ENCODE results near the gene LYRM4. TPM values are rescaled to one million over a fixed set of nuclear protein-coding genes. Genes with fewer than 3 reads are reported as not detected.

LYRM4 gene
- total RNA-seq, 1 donor from 2014 or later = 34.4 TPM

GRCh38 chr6:5247201-5247600, 13.5 kb downstream of the LYRM4 start:
- peaks cover 4% of the 10 kb centered on the region for H3K9me3 Mint-ChIP-seq (ENCODE audit: low read depth)
- no peak for TF ChIP-seq CTCF (IDR thresholded peaks at IDR 0.05; ENCODE audit: unreplicated experiment)
- H3K36me3 Mint-ChIP-seq (ENCODE audit: insufficient read depth) = peaks cover 4% of the 10 kb centered on the region
- no peak for DNase-seq (ENCODE audit: low spot score, unreplicated experiment)
- no peaks in the 10 kb centered on the region for H3K27me3 Mint-ChIP-seq
- no peak overlapping the region for H3K27ac Mint-ChIP-seq
- H3K4me1 Mint-ChIP-seq (ENCODE audit: low read depth) = no peaks in the 10 kb centered on the region
- H3K4me3 Mint-ChIP-seq (ENCODE audit: low read depth) = no peak overlapping the region

- DNase-seq (ENCODE audit: low spot score, unreplicated experiment) = no peak
- no peak overlapping the region for H3K27ac Mint-ChIP-seq
Measured at GRCh38 chr6:5246141-5247097, 14.3 kb downstream of the LYRM4 start.

GRCh38 chr6:5243069-5243468, 17.7 kb downstream of the LYRM4 start:
- Mint-ChIP-seq H3K9me3 (ENCODE audit: low read depth) (no peaks in the 10 kb centered on the region), H3K36me3 (ENCODE audit: insufficient read depth) (no peaks in the 10 kb centered on the region), H3K4me3 (ENCODE audit: low read depth) (no peak overlapping the region), H3K27ac (no peak overlapping the region), H3K4me1 (ENCODE audit: low read depth) (no peaks in the 10 kb centered on the region), H3K27me3 (no peaks in the 10 kb centered on the region)
- no peak for TF ChIP-seq CTCF (IDR thresholded peaks at IDR 0.05; ENCODE audit: unreplicated experiment)
- no peak for DNase-seq (ENCODE audit: low spot score, unreplicated experiment)

More at GRCh38 chr6:5246141-5247097, 14.3 kb downstream of the LYRM4 start:
- H3K4me1 Mint-ChIP-seq (ENCODE audit: low read depth) = no peaks in the 10 kb centered on the region
- H3K27me3 Mint-ChIP-seq = no peaks in the 10 kb centered on the region
- TF ChIP-seq CTCF (IDR thresholded peaks at IDR 0.05; ENCODE audit: unreplicated experiment) = no peak
- H3K36me3 Mint-ChIP-seq (ENCODE audit: insufficient read depth) = peaks cover 4% of the 10 kb centered on the region
- peaks cover 4% of the 10 kb centered on the region for H3K9me3 Mint-ChIP-seq (ENCODE audit: low read depth)
- H3K4me3 Mint-ChIP-seq (ENCODE audit: low read depth) = no peak overlapping the region

- Mint-ChIP-seq H3K4me1 (ENCODE audit: low read depth) (no peaks in the 10 kb centered on the region), H3K4me3 (ENCODE audit: low read depth) (no peak overlapping the region), H3K27ac (no peak overlapping the region), H3K36me3 (ENCODE audit: insufficient read depth) (no peaks in the 10 kb centered on the region), H3K27me3 (no peaks in the 10 kb centered on the region), H3K9me3 (ENCODE audit: low read depth) (no peaks in the 10 kb centered on the region)
- no peak for TF ChIP-seq CTCF (IDR thresholded peaks at IDR 0.05; ENCODE audit: unreplicated experiment)
- DNase-seq (ENCODE audit: low spot score, unreplicated experiment) = no peak
Measured at GRCh38 chr6:5241252-5241651, 19.5 kb downstream of the LYRM4 start.

- no peaks in the 10 kb centered on the region for H3K36me3 Mint-ChIP-seq (ENCODE audit: insufficient read depth)
- no peak overlapping the region for H3K27ac Mint-ChIP-seq
- H3K9me3 Mint-ChIP-seq (ENCODE audit: low read depth) = no peaks in the 10 kb centered on the region
- H3K4me1 Mint-ChIP-seq (ENCODE audit: low read depth) = no peaks in the 10 kb centered on the region
- no peak overlapping the region for H3K4me3 Mint-ChIP-seq (ENCODE audit: low read depth)
- TF ChIP-seq CTCF (IDR thresholded peaks at IDR 0.05; ENCODE audit: unreplicated experiment) = no peak
- DNase-seq (ENCODE audit: low spot score, unreplicated experiment) = no peak
- no peaks in the 10 kb centered on the region for H3K27me3 Mint-ChIP-seq
Measured at GRCh38 chr6:5238336-5238735, 22.4 kb downstream of the LYRM4 start.
